ENCODE measurements around the gene KCTD13.

Gene KCTD13

DNA sequence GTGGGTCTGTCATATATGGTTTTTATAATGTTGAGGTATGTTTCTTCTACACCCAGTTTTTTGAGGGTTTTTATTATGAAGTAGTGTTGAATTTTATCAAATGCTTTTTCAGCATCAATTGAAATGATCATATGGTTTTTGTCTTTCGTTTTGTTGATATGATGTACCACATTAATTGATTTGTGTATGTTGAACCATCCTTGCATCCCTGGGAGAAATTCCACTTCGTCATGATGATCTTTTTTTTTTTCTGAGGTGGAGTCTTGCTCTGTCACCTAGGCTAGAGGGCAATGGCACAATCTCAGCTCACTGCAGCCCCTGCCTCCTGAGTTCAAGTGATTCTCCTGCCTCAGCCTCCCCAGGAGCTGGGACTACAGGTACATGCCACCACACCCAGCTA is 21.9 kb upstream of the KCTD13 start:
- CTCF ChIA-PET: interaction anchor here (0.6 to 0.7 kb wide), 2 partner anchors 58 to 1366 kb away, joined by 4 read pairs; no protein-coding TSS in a partner anchor
- H3K9me3 ChIP-seq (ENCODE audit: control insufficient read depth, insufficient read depth, low read depth, low read length): no peaks in the 10 kb centered on the region
- TF ChIP-seq ZNF146 (tag by site-specific recombination; IDR thresholded peaks at IDR 0.05) (no peak), HOXC10 (CRISPR knock-in tag; IDR thresholded peaks at IDR 0.05) (no peak), ZNF341 (tag by site-specific recombination; IDR thresholded peaks at IDR 0.05; ENCODE audit: low read depth) (no peak), ZNF140 (tag by site-specific recombination; IDR thresholded peaks at IDR 0.05) (no peak)
- TF ChIP-seq, protein P1, sequence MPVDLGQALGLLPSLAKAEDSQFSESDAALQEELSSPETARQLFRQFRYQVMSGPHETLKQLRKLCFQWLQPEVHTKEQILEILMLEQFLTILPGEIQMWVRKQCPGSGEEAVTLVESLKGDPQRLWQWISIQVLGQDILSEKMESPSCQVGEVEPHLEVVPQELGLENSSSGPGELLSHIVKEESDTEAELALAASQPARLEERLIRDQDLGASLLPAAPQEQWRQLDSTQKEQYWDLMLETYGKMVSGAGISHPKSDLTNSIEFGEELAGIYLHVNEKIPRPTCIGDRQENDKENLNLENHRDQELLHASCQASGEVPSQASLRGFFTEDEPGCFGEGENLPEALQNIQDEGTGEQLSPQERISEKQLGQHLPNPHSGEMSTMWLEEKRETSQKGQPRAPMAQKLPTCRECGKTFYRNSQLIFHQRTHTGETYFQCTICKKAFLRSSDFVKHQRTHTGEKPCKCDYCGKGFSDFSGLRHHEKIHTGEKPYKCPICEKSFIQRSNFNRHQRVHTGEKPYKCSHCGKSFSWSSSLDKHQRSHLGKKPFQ (tag by site-specific recombination; IDR thresholded peaks at IDR 0.05): no peak
- POLR2A ChIA-PET: interaction anchor here (1.4 kb wide), 1 partner anchor 21 kb away, joined by 3 read pairs; no protein-coding TSS in a partner anchor
- H3K4me1 ChIP-seq (ENCODE audit: control insufficient read depth, insufficient read depth, low read length): peaks cover 7% of the 10 kb centered on the region; the same call in 1 of the 2 replicates
- H3K27ac ChIP-seq (ENCODE audit: extremely low read depth, low read depth, low read length): no peak overlapping the region
- no peaks in the 10 kb centered on the region for H3K36me3 ChIP-seq (ENCODE audit: control insufficient read depth in 2 of 2, insufficient read depth in 1 of 2, low read length in 2 of 2)
- H3K4me3 ChIP-seq (ENCODE audit: low read depth, low read length): no peak overlapping the region

DNA sequence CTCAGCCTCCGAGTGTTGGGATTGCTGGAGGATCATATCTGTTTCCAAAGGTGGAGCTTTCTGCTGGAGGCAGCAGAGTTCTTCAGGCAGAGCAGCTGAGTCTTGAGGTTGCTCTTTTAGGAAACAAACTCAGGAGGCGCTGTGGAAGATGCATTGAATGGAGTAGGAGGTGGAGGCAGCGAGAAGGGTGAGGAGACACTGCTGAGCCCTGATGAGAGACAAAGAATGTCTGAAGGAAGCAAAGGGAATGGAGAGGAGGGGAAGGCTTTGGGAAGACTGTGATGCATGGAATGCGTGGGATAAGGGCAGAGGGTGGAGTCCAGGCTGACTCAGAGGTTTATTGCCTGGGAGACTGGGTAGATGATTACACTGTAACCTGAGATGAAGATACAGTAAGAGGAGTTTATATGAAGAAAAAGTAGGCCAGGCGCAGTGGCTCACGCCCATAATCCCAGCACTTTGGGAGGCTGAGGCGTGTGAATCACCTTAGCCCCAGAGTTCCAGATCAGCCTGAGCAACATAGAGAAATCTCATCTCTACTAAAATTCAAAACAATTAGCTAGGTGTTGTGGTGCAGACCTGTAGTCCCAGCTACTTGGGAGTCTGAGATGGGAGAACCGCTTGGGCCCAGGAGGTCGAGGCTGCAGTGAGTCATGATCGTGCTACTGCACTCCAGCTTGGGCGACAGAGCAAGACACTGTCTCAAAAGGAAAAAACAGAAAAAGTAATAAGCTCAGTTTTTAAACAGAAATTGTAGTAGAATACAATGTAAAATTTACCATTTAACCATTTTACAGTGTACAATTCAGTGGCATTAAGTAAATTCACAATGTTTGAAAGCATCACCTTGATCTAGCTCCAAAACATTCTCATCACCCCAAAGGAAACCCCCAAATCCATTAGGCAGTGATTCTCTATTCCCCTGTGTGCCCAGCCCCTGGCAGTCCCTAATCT is 18.1 kb upstream of the KCTD13 start:
- CTCF ChIA-PET: interaction anchor here (0.6 to 2.5 kb wide), 15 partner anchors 10 to 96 kb away, joined by 3 to 16 read pairs (median 4); partner anchors contain the start of genes KCTD13 and TMEM219
- Histone ChIP-seq H3K36me3 (ENCODE audit: control insufficient read depth in 2 of 2, insufficient read depth in 1 of 2, low read length in 2 of 2) (no peaks in the 10 kb centered on the region), H3K9me3 (ENCODE audit: control insufficient read depth, insufficient read depth, low read depth, low read length) (no peaks in the 10 kb centered on the region), H3K27ac (ENCODE audit: extremely low read depth, low read depth, low read length) (peak overlapping the region; percentile 60), H3K4me3 (ENCODE audit: low read depth, low read length) (peak overlapping the region; percentile 24), H3K4me1 (ENCODE audit: control insufficient read depth, insufficient read depth, low read length) (peaks cover 7% of the 10 kb centered on the region; the same call in 1 of the 2 replicates)
- POLR2A ChIA-PET: interaction anchor here (0.7 to 3.2 kb wide), 10 partner anchors 17 to 136 kb away, joined by 3 to 24 read pairs (median 4); partner anchors contain the start of genes HIRIP3, KCTD13, TAOK2 and TMEM219
- TF ChIP-seq TRIM28 (IDR thresholded peaks at IDR 0.05; ENCODE audit: borderline replicate concordance, low read length) (peak; percentile 99), RBAK (tag by site-specific recombination; IDR thresholded peaks at IDR 0.05) (no peak), ZNF792 (tag by site-specific recombination; IDR thresholded peaks at IDR 0.05) (0 out of 2 replicates have a peak, but pooled peaks have one; percentile 42), SP2 (tag by site-specific recombination; IDR thresholded peaks at IDR 0.05) (peak; percentile 71), HOXC10 (CRISPR knock-in tag; IDR thresholded peaks at IDR 0.05) (0 out of 2 replicates have a peak, but pooled peaks have one; percentile 36), ZNF561 (tag by site-specific recombination; IDR thresholded peaks at IDR 0.05; ENCODE audit: borderline replicate concordance) (peak; percentile 75; the same call in 1 of the 2 replicates), FEZF1 (tag by site-specific recombination; IDR thresholded peaks at IDR 0.05) (peak; percentile 90), ZNF24 (tag by site-specific recombination; IDR thresholded peaks at IDR 0.05) (peak; percentile 89), SCRT2 (tag by site-specific recombination; IDR thresholded peaks at IDR 0.05) (peak; percentile 39; the same call in 1 of the 2 replicates), KLF10 (tag by site-specific recombination; IDR thresholded peaks at IDR 0.05) (peak; percentile 56), IKZF3 (tag by site-specific recombination; IDR thresholded peaks at IDR 0.05) (peak; percentile 98), ZNF76 (tag by site-specific recombination; IDR thresholded peaks at IDR 0.05; ENCODE audit: borderline replicate concordance, low read depth) (peak; percentile 85), ZNF324 (tag by site-specific recombination; IDR thresholded peaks at IDR 0.05) (peak; percentile 11; the same call in 1 of the 2 replicates)
- TF ChIP-seq, protein P2, sequence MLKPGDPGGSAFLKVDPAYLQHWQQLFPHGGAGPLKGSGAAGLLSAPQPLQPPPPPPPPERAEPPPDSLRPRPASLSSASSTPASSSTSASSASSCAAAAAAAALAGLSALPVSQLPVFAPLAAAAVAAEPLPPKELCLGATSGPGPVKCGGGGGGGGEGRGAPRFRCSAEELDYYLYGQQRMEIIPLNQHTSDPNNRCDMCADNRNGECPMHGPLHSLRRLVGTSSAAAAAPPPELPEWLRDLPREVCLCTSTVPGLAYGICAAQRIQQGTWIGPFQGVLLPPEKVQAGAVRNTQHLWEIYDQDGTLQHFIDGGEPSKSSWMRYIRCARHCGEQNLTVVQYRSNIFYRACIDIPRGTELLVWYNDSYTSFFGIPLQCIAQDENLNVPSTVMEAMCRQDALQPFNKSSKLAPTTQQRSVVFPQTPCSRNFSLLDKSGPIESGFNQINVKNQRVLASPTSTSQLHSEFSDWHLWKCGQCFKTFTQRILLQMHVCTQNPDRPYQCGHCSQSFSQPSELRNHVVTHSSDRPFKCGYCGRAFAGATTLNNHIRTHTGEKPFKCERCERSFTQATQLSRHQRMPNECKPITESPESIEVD (tag by site-specific recombination; IDR thresholded peaks at IDR 0.05): peak; percentile 84
- TF ChIP-seq, protein P3, sequence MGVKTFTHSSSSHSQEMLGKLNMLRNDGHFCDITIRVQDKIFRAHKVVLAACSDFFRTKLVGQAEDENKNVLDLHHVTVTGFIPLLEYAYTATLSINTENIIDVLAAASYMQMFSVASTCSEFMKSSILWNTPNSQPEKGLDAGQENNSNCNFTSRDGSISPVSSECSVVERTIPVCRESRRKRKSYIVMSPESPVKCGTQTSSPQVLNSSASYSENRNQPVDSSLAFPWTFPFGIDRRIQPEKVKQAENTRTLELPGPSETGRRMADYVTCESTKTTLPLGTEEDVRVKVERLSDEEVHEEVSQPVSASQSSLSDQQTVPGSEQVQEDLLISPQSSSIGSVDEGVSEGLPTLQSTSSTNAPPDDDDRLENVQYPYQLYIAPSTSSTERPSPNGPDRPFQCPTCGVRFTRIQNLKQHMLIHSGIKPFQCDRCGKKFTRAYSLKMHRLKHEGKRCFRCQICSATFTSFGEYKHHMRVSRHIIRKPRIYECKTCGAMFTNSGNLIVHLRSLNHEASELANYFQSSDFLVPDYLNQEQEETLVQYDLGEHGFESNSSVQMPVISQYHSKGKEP (tag by site-specific recombination; IDR thresholded peaks at IDR 0.05): peak; percentile 95
- TF ChIP-seq, protein P4, sequence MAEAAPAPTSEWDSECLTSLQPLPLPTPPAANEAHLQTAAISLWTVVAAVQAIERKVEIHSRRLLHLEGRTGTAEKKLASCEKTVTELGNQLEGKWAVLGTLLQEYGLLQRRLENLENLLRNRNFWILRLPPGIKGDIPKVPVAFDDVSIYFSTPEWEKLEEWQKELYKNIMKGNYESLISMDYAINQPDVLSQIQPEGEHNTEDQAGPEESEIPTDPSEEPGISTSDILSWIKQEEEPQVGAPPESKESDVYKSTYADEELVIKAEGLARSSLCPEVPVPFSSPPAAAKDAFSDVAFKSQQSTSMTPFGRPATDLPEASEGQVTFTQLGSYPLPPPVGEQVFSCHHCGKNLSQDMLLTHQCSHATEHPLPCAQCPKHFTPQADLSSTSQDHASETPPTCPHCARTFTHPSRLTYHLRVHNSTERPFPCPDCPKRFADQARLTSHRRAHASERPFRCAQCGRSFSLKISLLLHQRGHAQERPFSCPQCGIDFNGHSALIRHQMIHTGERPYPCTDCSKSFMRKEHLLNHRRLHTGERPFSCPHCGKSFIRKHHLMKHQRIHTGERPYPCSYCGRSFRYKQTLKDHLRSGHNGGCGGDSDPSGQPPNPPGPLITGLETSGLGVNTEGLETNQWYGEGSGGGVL (tag by site-specific recombination; IDR thresholded peaks at IDR 0.05): peak; percentile 20; the same call in 1 of the 2 replicates
- TF ChIP-seq, protein P5, sequence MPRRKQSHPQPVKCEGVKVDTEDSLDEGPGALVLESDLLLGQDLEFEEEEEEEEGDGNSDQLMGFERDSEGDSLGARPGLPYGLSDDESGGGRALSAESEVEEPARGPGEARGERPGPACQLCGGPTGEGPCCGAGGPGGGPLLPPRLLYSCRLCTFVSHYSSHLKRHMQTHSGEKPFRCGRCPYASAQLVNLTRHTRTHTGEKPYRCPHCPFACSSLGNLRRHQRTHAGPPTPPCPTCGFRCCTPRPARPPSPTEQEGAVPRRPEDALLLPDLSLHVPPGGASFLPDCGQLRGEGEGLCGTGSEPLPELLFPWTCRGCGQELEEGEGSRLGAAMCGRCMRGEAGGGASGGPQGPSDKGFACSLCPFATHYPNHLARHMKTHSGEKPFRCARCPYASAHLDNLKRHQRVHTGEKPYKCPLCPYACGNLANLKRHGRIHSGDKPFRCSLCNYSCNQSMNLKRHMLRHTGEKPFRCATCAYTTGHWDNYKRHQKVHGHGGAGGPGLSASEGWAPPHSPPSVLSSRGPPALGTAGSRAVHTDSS (tag by site-specific recombination; IDR thresholded peaks at IDR 0.05): 0 out of 2 replicates have a peak, but pooled peaks have one; percentile 2
- TF ChIP-seq, protein P6, sequence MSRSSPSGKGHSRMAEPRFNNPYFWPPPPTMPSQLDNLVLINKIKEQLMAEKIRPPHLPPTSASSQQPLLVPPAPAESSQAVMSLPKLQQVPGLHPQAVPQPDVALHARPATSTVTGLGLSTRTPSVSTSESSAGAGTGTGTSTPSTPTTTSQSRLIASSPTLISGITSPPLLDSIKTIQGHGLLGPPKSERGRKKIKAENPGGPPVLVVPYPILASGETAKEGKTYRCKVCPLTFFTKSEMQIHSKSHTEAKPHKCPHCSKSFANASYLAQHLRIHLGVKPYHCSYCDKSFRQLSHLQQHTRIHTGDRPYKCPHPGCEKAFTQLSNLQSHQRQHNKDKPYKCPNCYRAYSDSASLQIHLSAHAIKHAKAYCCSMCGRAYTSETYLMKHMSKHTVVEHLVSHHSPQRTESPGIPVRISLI (tag by site-specific recombination; IDR thresholded peaks at IDR 0.05): 0 out of 2 replicates have a peak, but pooled peaks have one; percentile 10
